ENCODE measurements around the gene ABAT. TPM values are rescaled to one million over a fixed set of nuclear protein-coding genes. Genes with fewer than 3 reads are reported as not detected.

The ABAT gene
- total and polyA plus RNA-seq, 2 experiments from 2014 or later: 31.2 to 59.1 TPM

DNA sequence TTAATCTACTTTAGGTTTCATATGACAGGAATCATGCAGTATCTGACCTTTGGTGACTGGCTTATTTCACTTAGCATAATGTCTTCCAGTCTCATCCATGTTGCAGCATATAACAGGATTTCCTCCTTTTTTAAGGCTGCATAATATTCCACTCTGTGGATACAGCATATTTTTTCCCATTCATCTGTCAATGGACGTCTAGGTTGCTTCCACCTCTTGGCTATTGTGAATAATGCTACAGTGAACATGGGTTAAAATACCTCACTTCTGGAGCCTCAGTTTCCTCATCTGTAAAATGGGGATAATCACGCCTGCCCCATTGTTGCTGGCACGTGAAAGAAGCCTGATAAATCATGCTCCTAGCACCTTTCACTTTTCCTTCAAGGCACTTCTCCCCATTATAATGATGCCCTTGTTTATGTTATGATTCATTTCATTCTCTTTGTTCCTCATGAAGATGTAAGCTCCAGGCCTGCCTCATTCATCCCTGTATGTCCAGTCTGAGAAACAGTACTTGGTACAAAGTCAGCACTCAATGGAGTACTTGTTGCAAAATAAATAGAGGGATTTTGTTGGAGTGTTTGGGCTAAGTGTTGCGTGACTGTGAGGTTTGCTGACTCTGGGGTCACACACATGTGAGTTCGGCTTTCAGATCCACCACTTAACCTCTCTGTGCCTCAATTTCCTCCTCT, 59.6 kb downstream of the ABAT start:
- Histone ChIP-seq H2AFZ (no peak overlapping the region), H3K4me2 (no peak overlapping the region), H3K27ac (no peak overlapping the region), H3K4me3 (no peak overlapping the region), H3K9me2 (replicated peaks; ENCODE audit: insufficient read depth) (no peaks in the 10 kb centered on the region), H3K36me3 (replicated peaks; ENCODE audit: insufficient read depth, low read depth) (no peaks in the 10 kb centered on the region), H3K9me3 (ENCODE audit: low read depth) (no peaks in the 10 kb centered on the region), H4K20me1 (ENCODE audit: insufficient read depth, poor library complexity, severe bottlenecking) (no peaks in the 10 kb centered on the region), H3K79me2 (no peaks in the 10 kb centered on the region), H3K27me3 (no peaks in the 10 kb centered on the region), H3K4me1 (ENCODE audit: insufficient read depth) (peaks cover 4% of the 10 kb centered on the region)
- DNase-seq (ENCODE audit: low spot score): no peak
- 96% methylated on average over 5 of the region's 5 CpGs for WGBS (ENCODE audit: low lambda C conversion rate, missing lambda C conversion rate)
- TF ChIP-seq EZH2phosphoT487 (IDR thresholded peaks at IDR 0.05; ENCODE audit: low read depth, severe bottlenecking, unreplicated experiment): no peak
- no peak for TF ChIP-seq EZH2 (IDR thresholded peaks at IDR 0.05; ENCODE audit: borderline replicate concordance)
- TF ChIP-seq, protein P1, sequence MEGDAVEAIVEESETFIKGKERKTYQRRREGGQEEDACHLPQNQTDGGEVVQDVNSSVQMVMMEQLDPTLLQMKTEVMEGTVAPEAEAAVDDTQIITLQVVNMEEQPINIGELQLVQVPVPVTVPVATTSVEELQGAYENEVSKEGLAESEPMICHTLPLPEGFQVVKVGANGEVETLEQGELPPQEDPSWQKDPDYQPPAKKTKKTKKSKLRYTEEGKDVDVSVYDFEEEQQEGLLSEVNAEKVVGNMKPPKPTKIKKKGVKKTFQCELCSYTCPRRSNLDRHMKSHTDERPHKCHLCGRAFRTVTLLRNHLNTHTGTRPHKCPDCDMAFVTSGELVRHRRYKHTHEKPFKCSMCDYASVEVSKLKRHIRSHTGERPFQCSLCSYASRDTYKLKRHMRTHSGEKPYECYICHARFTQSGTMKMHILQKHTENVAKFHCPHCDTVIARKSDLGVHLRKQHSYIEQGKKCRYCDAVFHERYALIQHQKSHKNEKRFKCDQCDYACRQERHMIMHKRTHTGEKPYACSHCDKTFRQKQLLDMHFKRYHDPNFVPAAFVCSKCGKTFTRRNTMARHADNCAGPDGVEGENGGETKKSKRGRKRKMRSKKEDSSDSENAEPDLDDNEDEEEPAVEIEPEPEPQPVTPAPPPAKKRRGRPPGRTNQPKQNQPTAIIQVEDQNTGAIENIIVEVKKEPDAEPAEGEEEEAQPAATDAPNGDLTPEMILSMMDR (IDR thresholded peaks at IDR 0.05; ENCODE audit: poor library complexity): no peak

- TF ChIP-seq EZH2phosphoT487 (IDR thresholded peaks at IDR 0.05; ENCODE audit: low read depth, severe bottlenecking, unreplicated experiment): no peak
- TF ChIP-seq, protein P1 (IDR thresholded peaks at IDR 0.05; ENCODE audit: poor library complexity): no peak
- no peak for TF ChIP-seq EZH2 (IDR thresholded peaks at IDR 0.05; ENCODE audit: borderline replicate concordance)
- DNase-seq (ENCODE audit: low spot score): no peak
- H3K27ac ChIP-seq: no peak overlapping the region
- H3K9me2 ChIP-seq (replicated peaks; ENCODE audit: insufficient read depth): no peaks in the 10 kb centered on the region
- no peak overlapping the region for H3K4me3 ChIP-seq
- no peaks in the 10 kb centered on the region for H3K79me2 ChIP-seq
- H4K20me1 ChIP-seq (ENCODE audit: insufficient read depth, poor library complexity, severe bottlenecking): no peaks in the 10 kb centered on the region
- H3K36me3 ChIP-seq (replicated peaks; ENCODE audit: insufficient read depth, low read depth): no peaks in the 10 kb centered on the region
- no peaks in the 10 kb centered on the region for H3K27me3 ChIP-seq
- peaks cover 6% of the 10 kb centered on the region for H3K4me1 ChIP-seq (ENCODE audit: insufficient read depth)
- WGBS (ENCODE audit: low lambda C conversion rate, missing lambda C conversion rate): 97% methylated on average over 5 of the region's 5 CpGs
- H2AFZ ChIP-seq: no peak overlapping the region
- no peak overlapping the region for H3K4me2 ChIP-seq
- no peaks in the 10 kb centered on the region for H3K9me3 ChIP-seq (ENCODE audit: low read depth)
These were observed 61.2 kb downstream of the ABAT start for GRCh38 chr16:8735574-8735973.

- Histone ChIP-seq H3K79me2 (no peaks in the 10 kb centered on the region), H3K27me3 (no peaks in the 10 kb centered on the region), H3K4me1 (ENCODE audit: insufficient read depth) (peaks cover 9% of the 10 kb centered on the region), H3K36me3 (replicated peaks; ENCODE audit: insufficient read depth, low read depth) (no peaks in the 10 kb centered on the region), H3K4me3 (no peak overlapping the region), H3K9me3 (ENCODE audit: low read depth) (no peaks in the 10 kb centered on the region), H2AFZ (no peak overlapping the region), H3K4me2 (no peak overlapping the region), H3K27ac (no peak overlapping the region), H3K9me2 (replicated peaks; ENCODE audit: insufficient read depth) (no peaks in the 10 kb centered on the region), H4K20me1 (ENCODE audit: insufficient read depth, poor library complexity, severe bottlenecking) (no peaks in the 10 kb centered on the region)
- DNase-seq (ENCODE audit: low spot score): no peak
- TF ChIP-seq EZH2phosphoT487 (IDR thresholded peaks at IDR 0.05; ENCODE audit: low read depth, severe bottlenecking, unreplicated experiment): no peak
- TF ChIP-seq EZH2 (IDR thresholded peaks at IDR 0.05; ENCODE audit: borderline replicate concordance): no peak
- TF ChIP-seq, protein P1 (IDR thresholded peaks at IDR 0.05; ENCODE audit: poor library complexity): no peak
- 77% methylated on average over 9 of the region's 9 CpGs for WGBS (ENCODE audit: low lambda C conversion rate, missing lambda C conversion rate)
These were observed 61.8 kb downstream of the ABAT start for GRCh38 chr16:8736123-8736668.
